ENCODE results near the gene TIE1.

- no peak for TF ChIP-seq CTCF (conservative IDR thresholded peaks at IDR 0.05; ENCODE audit: low read length)
- no peak for TF ChIP-seq EZH2phosphoT487 (IDR thresholded peaks at IDR 0.05; ENCODE audit: borderline replicate concordance, low read depth, low read length)
Observed at GRCh38 chr1:43272161-43272560, 28.6 kb upstream of the TIE1 start.
